Urothelium cell line (cell line): ENCODE measurements around the gene ACP3.

Source experiments
- DNase-seq: peaks from one replicate; pipeline ENCODE4 v3.0.0; 2011; ENCODE audit warnings: low spot score, mixed read lengths
- FAIRE-seq: peaks from 2 replicates; lab custom pipeline; 2011; peaks lifted over from hg19 to GRCh38; lab: Jason Lieb, UNC

ACP3 gene

GRCh38 chr3:132404276-132404675 is 87.1 kb downstream of the ACP3 start:
- DNase-seq (no peak), FAIRE-seq (no peak)

DNA sequence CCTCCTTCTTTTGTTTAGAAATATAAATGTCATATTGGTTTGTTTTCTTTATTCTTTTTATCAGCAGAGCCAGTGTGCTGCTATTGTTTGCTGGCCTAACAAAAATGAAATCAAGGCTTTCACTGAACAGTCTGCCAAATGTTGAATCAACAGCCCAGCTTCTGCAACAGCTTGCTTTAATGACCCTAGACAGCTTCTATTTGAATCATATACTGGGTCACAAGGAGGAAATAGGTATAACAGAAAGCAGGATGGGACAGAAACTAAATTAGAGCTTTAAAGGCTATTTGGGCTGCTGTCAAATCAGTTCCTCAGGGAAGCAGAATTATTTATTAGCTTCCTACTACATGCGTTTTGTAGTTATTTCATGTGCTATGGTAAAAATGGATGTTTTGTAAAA is 88.0 kb downstream of the ACP3 start:
- no peak for FAIRE-seq

DNA sequence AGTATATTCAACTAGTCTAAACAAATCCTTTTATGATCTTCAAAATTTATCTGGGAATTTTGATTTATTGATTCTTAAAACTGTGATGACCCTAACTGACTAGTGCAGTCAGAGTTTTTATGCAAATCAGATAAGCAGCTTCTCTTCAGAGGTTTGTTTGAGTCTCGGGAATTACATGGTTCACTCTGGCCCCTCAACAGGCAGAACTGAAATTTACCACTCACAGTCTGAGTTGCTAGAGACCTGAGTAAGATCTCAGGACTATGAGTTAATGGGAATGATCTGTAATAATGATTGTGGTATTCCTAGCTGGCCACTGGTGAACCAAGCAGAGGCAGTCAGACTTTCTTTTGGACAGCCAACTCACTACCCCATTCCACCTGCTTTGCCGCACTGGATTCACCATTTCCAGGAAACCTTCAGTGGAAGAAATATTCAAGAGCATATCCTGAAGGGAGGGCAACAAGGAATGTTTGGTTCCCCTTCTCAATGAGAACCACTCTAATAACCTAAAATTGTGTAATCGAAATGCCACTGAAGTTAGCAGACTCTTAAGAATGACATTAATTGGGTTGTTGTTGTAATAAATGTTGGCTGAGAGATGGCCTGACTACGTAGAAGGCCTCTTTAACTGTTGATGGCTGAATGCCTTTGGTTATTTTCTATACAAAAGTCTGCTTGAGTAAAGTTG is 88.5 kb downstream of the ACP3 start:
- no peak for FAIRE-seq
- no peak for DNase-seq

More for the DNA sequence above, 88.0 kb downstream of the ACP3 start:
- DNase-seq = no peak

DNA sequence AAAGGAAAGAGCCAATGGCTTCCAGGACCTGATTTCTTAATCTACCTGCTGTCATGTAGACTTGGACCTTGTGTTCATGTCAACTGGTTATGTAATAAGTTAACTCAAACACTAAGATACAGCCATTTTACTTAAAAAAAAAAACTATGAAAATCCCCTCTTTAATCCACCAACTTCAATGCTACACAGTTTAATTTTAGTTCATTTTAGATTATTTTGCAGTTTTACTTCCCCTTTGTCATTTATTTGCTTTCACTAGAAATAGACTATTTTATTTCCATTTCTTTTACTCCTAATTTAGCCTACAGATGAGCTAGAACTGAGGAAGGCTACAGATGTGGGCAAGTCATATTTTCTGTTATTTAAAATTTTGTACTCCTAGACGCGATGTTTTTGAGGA is 89.4 kb downstream of the ACP3 start:
- FAIRE-seq = no peak
- no peak for DNase-seq

GRCh38 chr3:132407025-132407424 is 89.8 kb downstream of the ACP3 start:
- DNase-seq (no peak), FAIRE-seq (no peak)
